Endodermal cell (in vitro differentiated cells): ENCODE measurements around the gene ASAP2. TPM values are rescaled to one million over a fixed set of nuclear protein-coding genes. Genes with fewer than 3 reads are reported as not detected.

Source experiments
- DNase-seq: peaks from one replicate; pipeline ENCODE4 v3.0.0-alpha.2; 2017
- H3K27ac ChIP-seq: 2 replicates; pipeline ENCODE4 v1.5.1; 2013; ENCODE audit warnings: mild to moderate bottlenecking, low read depth, low read length, moderate library complexity
- H3K27me3 ChIP-seq: 2 replicates; pipeline ENCODE4 v1.6.1; 2013; ENCODE audit warnings: mild to moderate bottlenecking, low read length, moderate library complexity; ENCODE audit not compliant: insufficient read depth, control insufficient read depth, poor library complexity, severe bottlenecking
- H3K36me3 ChIP-seq: 2 replicates; pipeline ENCODE4 v1.7.0; 2013; ENCODE audit warnings: mild to moderate bottlenecking, low read length, moderate library complexity; ENCODE audit not compliant: control insufficient read depth, insufficient read depth
- H3K4me1 ChIP-seq: one replicate; pipeline ENCODE4 v1.7.0; 2013; ENCODE audit warnings: low read length; ENCODE audit not compliant: control insufficient read depth, insufficient read depth
- H3K4me3 ChIP-seq: 2 replicates; pipeline ENCODE4 v1.5.1; 2013; ENCODE audit warnings: mild to moderate bottlenecking, low read length, moderate library complexity
- H3K9ac ChIP-seq: 2 replicates; pipeline ENCODE4 v1.6.1; 2013; ENCODE audit warnings: mild to moderate bottlenecking, low read length, moderate library complexity; ENCODE audit not compliant: poor library complexity, severe bottlenecking; ENCODE audit errors: extremely low read depth
- H3K9me3 ChIP-seq: 2 replicates; pipeline ENCODE4 v1.6.1; 2013; ENCODE audit warnings: mild to moderate bottlenecking, low read length, moderate library complexity; ENCODE audit not compliant: control insufficient read depth
- H3K27ac Mint-ChIP-seq: 2 replicates; pipeline ENCODE4 v1.8.0; 2020; ENCODE audit warnings: mixed read lengths
- H3K27me3 Mint-ChIP-seq: 2 replicates; pipeline ENCODE4 v1.8.0; 2021; ENCODE audit warnings: mild to moderate bottlenecking, mixed read lengths; ENCODE audit not compliant: insufficient read depth
- H3K36me3 Mint-ChIP-seq: 2 replicates; pipeline ENCODE4 v1.8.0; 2020; ENCODE audit warnings: low read depth, mixed read lengths
- H3K4me1 Mint-ChIP-seq: 2 replicates; pipeline ENCODE4 v1.8.0; 2020; ENCODE audit warnings: mixed read lengths
- H3K4me3 Mint-ChIP-seq: 2 replicates; pipeline ENCODE4 v1.8.0; 2020; ENCODE audit warnings: mild to moderate bottlenecking, moderate library complexity, mixed read lengths
- H3K9me3 Mint-ChIP-seq: 2 replicates; pipeline ENCODE4 v1.8.0; 2020; ENCODE audit warnings: mild to moderate bottlenecking, mixed read lengths
- CTCF ChIP-seq: fragments of 200-600 bp; sonication (generic); conservative IDR thresholded peaks from 2 replicates; pipeline ENCODE4 v1.5.0; 2021; ENCODE audit warnings: antibody characterized with exemption, mild to moderate bottlenecking
- WGBS, 2 experiments: methylation state at CpG; one replicate each; pipeline versions ENCODE4 v1.1.5 to v1.1.7; 2013; ENCODE audit warnings: missing lambda C conversion rate in 2 of 2, mixed read lengths in 1 of 2; ENCODE audit not compliant: insufficient coverage in 1 of 2, insufficient read length in 1 of 2; 5-methylcytosine and 5-hydroxymethylcytosine counted together
- total RNA-seq, 2 donors: library from RNA; stranded (reverse); fragmentation: NEBNext Ultra II Directional in 1 of 2; extraction: Animal tissue kit (Norgen Biotek cat#: 25700) in 1 of 2; gene quantifications; 2 replicates in 1 of 2; 3 replicates in 1 of 2; pipeline ENCODE4 v1.2.1, GENCODE V29; 2021

Gene ASAP2
- total RNA-seq, 2 donors from 2014 or later: 11.8 to 20.4 TPM

DNA sequence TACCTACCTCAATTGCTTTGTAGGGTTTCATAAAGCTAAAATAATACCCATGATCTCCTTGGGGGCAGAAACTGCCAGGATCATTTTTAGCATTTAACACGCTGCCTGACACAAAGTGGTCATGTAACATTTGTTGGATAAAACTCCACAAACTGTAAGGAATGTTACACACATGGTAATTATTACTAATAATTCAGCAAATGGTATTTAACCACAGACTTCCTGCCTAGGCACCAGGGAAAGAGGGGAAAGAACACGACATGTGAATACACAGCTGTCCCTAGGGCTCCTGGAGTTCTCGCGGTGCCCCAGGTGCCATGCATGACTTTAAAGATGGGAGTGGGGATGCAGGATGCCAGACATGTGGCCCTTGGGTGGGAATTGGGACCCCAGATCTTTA, 43.5 kb downstream of the ASAP2 start:
- peaks cover 10% of the 10 kb centered on the region for H3K4me1 Mint-ChIP-seq
- no peak overlapping the region for H3K4me3 Mint-ChIP-seq
- H3K4me3 ChIP-seq: no peak overlapping the region
- H3K4me1 ChIP-seq: no peaks in the 10 kb centered on the region
- H3K27me3 Mint-ChIP-seq: peaks cover 4% of the 10 kb centered on the region
- no peak overlapping the region for H3K27ac Mint-ChIP-seq
- no peak for DNase-seq
- no peak for TF ChIP-seq CTCF
- no peak overlapping the region for H3K27ac ChIP-seq
- H3K36me3 ChIP-seq: no peaks in the 10 kb centered on the region
- WGBS, 2 experiments: 94 to 100% methylated on average over 3 to 4 of the region's 4 CpGs
- H3K9me3 Mint-ChIP-seq: no peaks in the 10 kb centered on the region
- H3K27me3 ChIP-seq: no peaks in the 10 kb centered on the region
- H3K36me3 Mint-ChIP-seq: no peaks in the 10 kb centered on the region
- no peak overlapping the region for H3K9ac ChIP-seq
- no peaks in the 10 kb centered on the region for H3K9me3 ChIP-seq

DNA sequence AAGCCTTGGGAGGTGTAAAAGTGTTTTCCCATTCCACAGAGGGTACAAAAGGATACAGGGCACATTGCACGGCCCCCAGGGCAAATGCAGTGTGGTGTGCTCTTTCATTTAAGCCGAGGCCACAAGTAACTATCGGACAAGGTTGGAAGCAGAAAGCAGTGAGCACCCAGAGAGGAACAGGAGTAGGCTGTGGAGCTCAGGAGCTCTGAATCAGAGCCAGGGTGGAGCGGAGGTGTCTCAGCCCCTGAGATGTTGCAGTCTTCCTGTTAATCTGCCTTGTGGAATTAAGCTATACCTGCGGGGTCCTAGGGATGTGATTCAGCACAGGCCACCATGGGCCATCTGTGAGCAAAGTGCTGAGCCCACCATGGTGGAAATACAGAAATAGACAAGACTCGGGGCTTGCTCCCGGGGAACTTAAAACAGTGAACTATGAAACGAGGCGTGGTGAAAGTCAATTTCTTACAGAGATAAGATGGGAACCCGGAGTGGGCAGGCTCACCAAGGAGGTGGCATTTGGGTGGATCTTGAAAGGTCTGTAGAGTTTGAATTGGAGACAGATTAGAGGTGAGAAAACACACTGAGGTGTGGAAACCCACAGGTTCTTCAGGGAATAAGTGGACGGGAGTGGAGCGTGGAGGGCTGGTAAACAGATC, 44.0 kb downstream of the ASAP2 start:
- Mint-ChIP-seq H3K9me3 (no peaks in the 10 kb centered on the region), H3K36me3 (no peaks in the 10 kb centered on the region), H3K4me3 (no peak overlapping the region), H3K4me1 (peaks cover 6% of the 10 kb centered on the region), H3K27ac (no peak overlapping the region), H3K27me3 (peaks cover 4% of the 10 kb centered on the region)
- no peak for DNase-seq
- Histone ChIP-seq H3K4me1 (no peaks in the 10 kb centered on the region), H3K27me3 (no peaks in the 10 kb centered on the region), H3K27ac (peak overlapping the region; percentile 64), H3K36me3 (no peaks in the 10 kb centered on the region), H3K4me3 (no peak overlapping the region), H3K9ac (no peak overlapping the region), H3K9me3 (no peaks in the 10 kb centered on the region)
- TF ChIP-seq CTCF: no peak
- WGBS, 2 experiments: 90 to 93% methylated on average over 12 of the region's 12 CpGs

DNA sequence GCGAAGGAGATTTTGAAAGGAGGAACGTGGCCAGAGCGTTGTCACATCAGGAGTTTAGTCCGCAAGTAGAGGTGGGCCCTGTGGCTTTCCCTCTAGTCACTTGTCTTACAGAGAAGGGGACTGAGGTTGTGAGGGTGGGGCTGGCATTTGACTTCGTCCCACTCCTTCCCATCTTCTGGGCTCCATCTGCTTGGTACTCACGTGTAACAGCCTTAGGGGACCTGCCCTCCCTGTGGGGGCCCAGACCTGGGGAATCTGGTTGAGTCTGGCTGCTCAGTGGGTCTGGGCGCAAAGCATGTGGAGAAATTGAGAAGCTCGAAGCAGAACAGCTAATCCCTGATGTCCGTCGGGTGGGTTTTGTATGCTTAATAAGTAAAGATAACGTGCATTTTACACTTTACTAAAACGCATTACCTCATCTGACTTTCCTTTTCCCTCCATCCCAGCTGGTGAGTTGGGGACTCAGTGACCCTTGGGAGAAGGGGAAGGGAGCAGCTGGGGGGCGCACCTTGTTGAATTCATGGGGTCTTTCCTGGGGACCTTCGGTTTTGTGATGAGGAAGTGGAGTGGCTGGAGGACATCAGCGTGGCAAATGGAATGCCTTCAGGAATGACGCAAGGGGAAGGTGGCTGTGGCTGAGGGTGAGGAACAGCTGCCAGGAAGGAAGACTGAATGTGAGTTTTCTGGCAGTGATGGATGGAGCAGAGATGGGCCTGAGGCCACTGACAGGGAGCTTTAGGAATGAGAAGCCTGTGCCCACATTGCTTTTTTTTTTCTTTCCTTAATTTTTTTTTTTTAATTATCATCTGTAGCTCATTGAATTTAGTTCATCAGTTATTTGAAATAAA, 44.8 kb downstream of the ASAP2 start:
- Histone ChIP-seq H3K4me1 (no peaks in the 10 kb centered on the region), H3K27ac (peak overlapping the region; percentile 64), H3K9ac (no peak overlapping the region), H3K36me3 (no peaks in the 10 kb centered on the region), H3K27me3 (no peaks in the 10 kb centered on the region), H3K4me3 (no peak overlapping the region), H3K9me3 (no peaks in the 10 kb centered on the region)
- Mint-ChIP-seq H3K36me3 (no peaks in the 10 kb centered on the region), H3K27ac (no peak overlapping the region), H3K27me3 (peaks cover 4% of the 10 kb centered on the region), H3K4me3 (no peak overlapping the region), H3K4me1 (peaks cover 9% of the 10 kb centered on the region), H3K9me3 (no peaks in the 10 kb centered on the region)
- 85 to 87% methylated on average over 5 to 16 of the region's 16 CpGs for WGBS, 2 experiments
- no peak for TF ChIP-seq CTCF
- DNase-seq: no peak
